ENCODE data around the gene AGMAT. TPM values are rescaled to one million over a fixed set of nuclear protein-coding genes. Genes with fewer than 3 reads are reported as not detected.
A peak's percentile ranks its signal among the peaks of the same experiment; 100 is the strongest.

The AGMAT gene
- total and polyA plus RNA-seq, 2 of the 8 experiments (the other 6 are each of a cell fraction or from before 2014, with no cell fraction given) = 3.7 to 5.8 TPM

GRCh38 chr1:15526490-15527339, 58.1 kb downstream of the AGMAT start, which contains the start of gene DNAJC16 (continued):
- TF ChIP-seq USF2 (IDR thresholded peaks at IDR 0.05; ENCODE audit: low read length) (peak; percentile 98), SP2 (IDR thresholded peaks at IDR 0.05; ENCODE audit: low read length) (peak; percentile 68), TBP (IDR thresholded peaks at IDR 0.05; ENCODE audit: low read depth, low read length) (peak; percentile 82), SIN3A (conservative IDR thresholded peaks at IDR 0.05 in 1 of 2, IDR thresholded peaks at IDR 0.05 in 1 of 2; ENCODE audit: low read depth in 1 of 2, low read length in 2 of 2) (peak; percentile 46 to 99; a peak in 3 of 4 replicates), EGR1 (IDR thresholded peaks at IDR 0.05; ENCODE audit: borderline replicate concordance, low read depth, low read length) (0 out of 2 replicates have a peak, but pooled peaks have one; percentile 25), EZH2 (IDR thresholded peaks at IDR 0.05; ENCODE audit: low read depth, low read length, severe bottlenecking) (no peak), ASH2L (IDR thresholded peaks at IDR 0.05; ENCODE audit: low read length) (peak; percentile 95), ATF2 (IDR thresholded peaks at IDR 0.05; ENCODE audit: low read length) (no peak), TAF1 (IDR thresholded peaks at IDR 0.05; ENCODE audit: low read depth, low read length) (peak; percentile 77), GTF2F1 (IDR thresholded peaks at IDR 0.05; ENCODE audit: borderline replicate concordance, low read depth, low read length) (peak; percentile 84), SAP30 (IDR thresholded peaks at IDR 0.05; ENCODE audit: insufficient read depth, insufficient replicate concordance, low read length) (peak; percentile 83), TAF7 (optimal IDR thresholded peaks at IDR 0.05; ENCODE audit: borderline replicate concordance, low read depth, low read length) (peak; percentile 79), CTCF (IDR thresholded peaks at IDR 0.05; ENCODE audit: control extremely low read depth in 1 of 3, insufficient read depth in 1 of 3, low read depth in 1 of 3, low read length in 3 of 3) (peak; percentile 4 to 35 (median 8); a peak in 3 of 4 replicates), TEAD4 (IDR thresholded peaks at IDR 0.05; ENCODE audit: low read depth, low read length) (0 out of 2 replicates have a peak, but pooled peaks have one; percentile 27), YY1 (IDR thresholded peaks at IDR 0.05; ENCODE audit: low read depth, low read length) (0 out of 2 replicates have a peak, but pooled peaks have one; percentile 16), SP1 (IDR thresholded peaks at IDR 0.05; ENCODE audit: low read depth, low read length) (peak; percentile 51), CEBPB (IDR thresholded peaks at IDR 0.05; ENCODE audit: low read depth, low read length) (peak; percentile 55)
